ENCODE data around the gene DGCR8.

DNA sequence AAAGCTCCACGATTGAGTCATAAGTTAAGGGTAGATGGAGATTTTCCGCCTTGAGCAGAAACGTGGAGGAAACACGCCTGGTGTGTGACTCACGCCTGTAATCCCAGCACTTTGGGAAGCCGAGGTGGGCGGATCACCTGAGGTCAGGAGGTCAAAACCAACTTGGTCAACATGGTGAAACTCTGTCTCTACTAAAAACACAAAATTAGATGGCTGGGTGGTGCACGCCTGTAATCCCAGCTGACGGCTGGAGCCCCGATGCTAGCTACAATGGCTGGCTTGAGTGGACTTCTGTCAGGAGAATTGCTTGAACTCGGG is 17.3 kb upstream of the DGCR8 start:
- TF ChIP-seq, protein P1, sequence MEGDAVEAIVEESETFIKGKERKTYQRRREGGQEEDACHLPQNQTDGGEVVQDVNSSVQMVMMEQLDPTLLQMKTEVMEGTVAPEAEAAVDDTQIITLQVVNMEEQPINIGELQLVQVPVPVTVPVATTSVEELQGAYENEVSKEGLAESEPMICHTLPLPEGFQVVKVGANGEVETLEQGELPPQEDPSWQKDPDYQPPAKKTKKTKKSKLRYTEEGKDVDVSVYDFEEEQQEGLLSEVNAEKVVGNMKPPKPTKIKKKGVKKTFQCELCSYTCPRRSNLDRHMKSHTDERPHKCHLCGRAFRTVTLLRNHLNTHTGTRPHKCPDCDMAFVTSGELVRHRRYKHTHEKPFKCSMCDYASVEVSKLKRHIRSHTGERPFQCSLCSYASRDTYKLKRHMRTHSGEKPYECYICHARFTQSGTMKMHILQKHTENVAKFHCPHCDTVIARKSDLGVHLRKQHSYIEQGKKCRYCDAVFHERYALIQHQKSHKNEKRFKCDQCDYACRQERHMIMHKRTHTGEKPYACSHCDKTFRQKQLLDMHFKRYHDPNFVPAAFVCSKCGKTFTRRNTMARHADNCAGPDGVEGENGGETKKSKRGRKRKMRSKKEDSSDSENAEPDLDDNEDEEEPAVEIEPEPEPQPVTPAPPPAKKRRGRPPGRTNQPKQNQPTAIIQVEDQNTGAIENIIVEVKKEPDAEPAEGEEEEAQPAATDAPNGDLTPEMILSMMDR (IDR thresholded peaks at IDR 0.05; ENCODE audit: low read depth, low read length) = no peak
- no peak for TF ChIP-seq EZH2phosphoT487 (IDR thresholded peaks at IDR 0.05; ENCODE audit: low read depth)

Measured in OCI-LY3 (cell line).